GM19395 (cell line): ENCODE measurements around the gene HAPLN1.
"Not testable (repeated sequence)": the region's sequence is repeated elsewhere in the genome, so short reads cannot be mapped to it uniquely, and the experiment has no call there.

Experiments
- ATAC-seq: cut with Tn5 transposase; IDR thresholded peaks from one replicate; pipeline ENCODE4 v1.9.1; 2021; ENCODE audit warnings: mild to moderate bottlenecking, moderate library complexity; ENCODE audit not compliant: unreplicated experiment

HAPLN1 gene

DNA sequence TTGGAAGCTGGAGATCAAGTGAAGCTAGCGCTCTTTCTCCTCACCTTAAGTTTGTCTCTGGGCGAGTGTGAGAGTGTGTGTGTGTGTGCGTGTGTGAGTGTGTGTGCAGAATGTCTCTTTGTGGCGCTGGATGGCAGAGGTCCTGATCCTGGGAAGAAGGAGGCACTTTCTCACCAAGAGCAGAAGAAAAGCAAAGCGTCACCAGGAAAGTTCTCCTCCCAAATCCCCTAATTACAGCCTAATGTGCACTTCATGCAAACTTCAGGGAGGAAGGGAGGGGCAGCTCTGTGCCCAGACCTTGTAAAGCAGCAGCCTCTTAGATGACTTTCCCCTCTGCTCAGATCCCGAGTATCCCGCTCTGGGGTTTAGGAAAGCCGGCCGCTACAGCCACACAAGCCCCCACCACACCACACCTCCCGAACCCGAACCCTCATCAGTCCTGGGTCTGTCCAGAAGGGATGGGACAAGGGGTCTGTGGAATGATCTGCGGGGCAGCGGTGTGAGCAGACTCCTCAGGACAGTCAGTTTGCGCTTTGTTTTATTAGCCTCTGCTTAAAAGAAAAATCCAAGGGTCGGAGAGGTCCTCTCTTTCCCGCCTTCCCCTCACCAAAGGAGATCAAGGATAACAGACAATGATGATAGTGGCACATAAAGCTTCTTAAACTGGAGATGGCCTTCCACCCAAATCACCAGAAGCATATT, at the start of gene HAPLN1:
HAPLN1 (minus strand) TSS at position 20 of the 702 bp plus-strand sequence. CDS start 47,332 bp downstream, outside the sequence.
- ATAC-seq = no peak

DNA sequence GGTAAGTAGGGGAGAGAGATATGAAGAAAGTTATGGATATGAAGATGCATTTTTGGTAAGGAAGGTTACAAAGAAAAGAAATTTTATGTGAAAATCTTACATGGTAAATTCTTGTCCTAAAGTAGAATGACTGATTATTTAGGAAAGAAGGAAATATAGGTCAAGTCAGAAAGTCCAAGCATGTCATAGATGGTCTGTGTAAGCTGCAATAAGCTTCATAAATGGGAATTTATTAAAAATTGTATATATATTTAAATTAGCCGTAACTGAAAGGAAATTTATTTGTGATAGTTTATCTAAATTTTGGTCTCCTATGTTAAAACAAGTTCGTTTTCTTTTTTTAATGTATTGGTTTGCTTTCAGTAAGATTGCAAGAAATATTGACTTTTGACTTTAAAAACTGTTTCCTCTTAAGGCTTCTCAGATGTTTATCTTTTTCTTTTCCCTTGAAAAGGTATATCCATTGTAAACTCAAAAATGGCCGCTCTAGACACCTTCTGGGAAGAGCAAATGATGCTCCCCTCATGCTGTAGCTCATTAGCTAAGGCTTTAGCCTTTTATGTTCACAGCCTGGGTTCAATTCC, 46.8 kb upstream of the HAPLN1 start:
- ATAC-seq = no peak

DNA sequence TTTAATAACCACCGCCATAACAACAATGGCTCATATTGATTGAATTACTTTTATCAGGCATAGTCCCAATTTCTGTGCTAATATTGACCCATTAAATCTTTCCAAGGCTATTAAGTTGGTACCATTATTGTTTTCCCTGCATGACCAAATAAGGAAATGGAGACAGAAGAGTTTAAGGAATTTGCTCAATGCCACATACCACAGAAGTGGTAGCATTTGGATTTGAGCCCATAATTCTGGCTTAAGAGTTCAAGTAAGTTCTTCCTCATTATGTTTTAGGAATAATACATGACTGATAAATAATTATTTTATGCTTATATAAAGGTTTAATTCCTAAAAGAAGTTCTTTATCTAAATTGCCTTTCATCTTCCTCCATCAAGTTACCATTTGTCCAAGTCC, 43.4 kb upstream of the HAPLN1 start:
- ATAC-seq = no peak

DNA sequence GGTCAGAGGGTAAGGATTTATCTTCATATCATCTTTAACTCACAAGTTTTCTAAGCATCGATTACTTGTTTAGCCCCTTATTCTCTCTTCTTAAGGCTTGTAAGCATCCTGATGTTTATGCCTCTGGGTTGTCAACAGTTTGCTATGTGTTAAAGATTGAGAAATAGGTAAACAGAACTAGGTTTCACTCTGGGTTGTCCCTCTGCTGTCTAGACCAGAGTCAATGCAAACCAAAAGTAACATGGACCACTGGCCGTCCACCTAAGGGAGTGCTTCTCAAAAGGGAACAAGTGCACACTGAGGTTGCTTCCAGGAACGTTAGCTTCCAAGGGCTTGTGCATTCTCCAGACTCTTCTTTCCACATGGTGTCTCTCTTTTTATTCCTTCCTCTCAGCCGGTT, 39.9 kb upstream of the HAPLN1 start:
- no peak for ATAC-seq

DNA sequence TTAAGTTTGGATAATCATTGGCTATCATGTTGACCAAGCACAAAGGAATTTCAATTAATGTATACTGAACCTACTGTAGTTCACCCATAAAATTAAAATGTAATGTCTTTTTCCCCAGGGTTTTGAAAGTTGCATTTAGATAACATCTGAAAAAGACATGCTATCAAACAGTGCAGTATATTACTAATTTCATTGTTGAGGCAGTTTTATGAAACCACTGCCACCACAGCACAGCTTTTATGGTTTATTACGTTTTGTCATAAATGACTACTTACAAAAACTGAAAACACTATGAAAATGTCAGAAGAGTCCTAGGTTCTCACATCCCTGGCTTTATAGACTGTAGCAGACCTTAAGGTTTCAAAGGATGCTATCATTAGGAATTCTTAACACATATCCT, 32.0 kb upstream of the HAPLN1 start:
- ATAC-seq = no peak

DNA sequence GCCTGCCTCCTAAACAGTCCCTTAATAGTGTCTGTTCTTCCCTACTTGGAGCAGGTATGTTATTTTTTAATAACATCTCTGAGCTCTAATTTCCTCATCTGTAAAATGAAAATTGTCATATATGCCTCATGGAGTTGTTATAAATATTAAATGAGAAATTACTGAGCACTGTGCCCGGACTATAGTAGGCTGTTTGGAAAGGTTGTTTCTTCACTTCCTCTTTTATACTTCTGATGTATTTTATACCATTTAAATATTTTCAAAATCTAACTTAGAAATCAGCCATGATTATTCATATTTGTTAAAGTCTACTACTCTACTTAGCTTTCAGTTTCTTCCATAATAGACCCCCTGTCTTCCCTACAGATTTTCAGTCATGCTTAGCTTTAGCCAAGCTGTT, 30.5 kb upstream of the HAPLN1 start:
- no peak for ATAC-seq

DNA sequence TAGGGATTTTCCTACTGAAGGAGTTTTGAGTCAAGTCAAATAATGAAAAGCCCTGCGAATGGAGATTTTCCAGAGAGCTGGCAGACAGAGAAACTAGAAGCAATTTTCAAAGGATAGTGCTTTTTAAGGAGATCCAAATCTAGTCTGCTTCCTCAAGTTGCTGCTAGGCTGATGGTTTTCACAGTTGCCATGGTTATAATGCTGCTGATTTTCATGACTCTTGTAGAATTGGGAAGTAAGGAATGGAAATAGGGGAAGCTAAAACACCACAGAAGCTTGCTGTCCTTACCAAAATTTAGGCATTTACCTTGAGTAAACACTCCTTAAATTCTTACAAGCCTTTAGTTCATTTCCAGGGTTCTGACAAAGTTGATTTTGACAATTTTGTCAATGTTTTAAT, 30.1 kb upstream of the HAPLN1 start:
- ATAC-seq = no peak

DNA sequence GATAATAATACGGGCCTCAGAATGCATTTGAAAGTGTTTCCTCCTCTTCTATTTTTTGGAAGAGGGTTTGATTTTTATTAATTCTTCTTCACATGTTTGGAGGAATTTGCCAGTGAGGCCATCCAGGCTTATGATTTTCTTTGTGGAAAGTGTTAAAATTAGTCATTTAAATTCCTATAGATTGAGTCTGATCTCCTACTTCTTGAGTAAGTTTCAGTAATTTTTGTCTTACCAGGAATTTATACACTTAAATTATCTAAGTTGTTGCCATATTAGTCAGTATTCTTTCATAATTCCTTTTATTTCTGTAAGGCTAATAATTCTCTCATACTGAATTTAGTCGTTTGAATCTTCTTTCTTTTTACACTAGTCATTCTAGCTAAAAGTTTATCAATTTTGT, 25.2 kb upstream of the HAPLN1 start:
- ATAC-seq = no peak

DNA sequence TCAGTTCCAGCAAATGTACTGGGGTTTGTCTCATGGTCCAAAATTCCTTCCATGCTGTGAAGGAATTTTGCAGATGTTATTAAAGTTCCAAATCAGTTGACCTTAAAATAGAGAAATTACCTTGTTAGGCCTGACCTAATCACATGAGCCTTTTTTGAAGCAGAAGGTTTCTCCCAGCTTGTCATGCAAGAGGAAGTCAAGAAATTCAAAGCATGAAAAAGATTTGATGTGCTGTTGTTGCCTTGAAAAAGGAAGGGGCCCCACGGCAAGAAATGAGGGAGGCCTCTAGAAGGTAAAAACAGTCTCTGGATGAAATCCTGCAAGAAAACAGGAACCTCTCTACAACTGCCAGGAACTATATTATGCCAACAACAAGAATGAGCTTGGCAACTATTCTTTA, 24.2 kb upstream of the HAPLN1 start:
- ATAC-seq = no peak

DNA sequence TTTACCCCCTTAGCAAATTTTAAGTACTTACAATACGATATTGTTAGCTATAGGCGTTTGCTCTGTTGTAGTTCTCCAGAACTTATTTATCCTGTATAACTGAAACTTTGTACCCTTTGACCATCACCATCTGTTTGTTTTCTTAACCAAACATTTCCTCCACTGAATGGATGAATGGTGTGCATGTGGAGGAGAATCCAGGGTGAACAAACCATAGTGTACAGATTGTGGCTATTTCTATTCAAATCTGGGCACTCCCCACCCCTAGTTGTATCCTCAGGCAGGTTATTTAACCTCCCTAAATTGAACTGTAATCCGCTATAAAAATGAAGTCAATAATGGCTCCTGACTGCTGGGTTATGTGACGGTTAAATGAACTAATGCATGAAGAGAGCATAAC, 21.4 kb upstream of the HAPLN1 start:
- no peak for ATAC-seq

DNA sequence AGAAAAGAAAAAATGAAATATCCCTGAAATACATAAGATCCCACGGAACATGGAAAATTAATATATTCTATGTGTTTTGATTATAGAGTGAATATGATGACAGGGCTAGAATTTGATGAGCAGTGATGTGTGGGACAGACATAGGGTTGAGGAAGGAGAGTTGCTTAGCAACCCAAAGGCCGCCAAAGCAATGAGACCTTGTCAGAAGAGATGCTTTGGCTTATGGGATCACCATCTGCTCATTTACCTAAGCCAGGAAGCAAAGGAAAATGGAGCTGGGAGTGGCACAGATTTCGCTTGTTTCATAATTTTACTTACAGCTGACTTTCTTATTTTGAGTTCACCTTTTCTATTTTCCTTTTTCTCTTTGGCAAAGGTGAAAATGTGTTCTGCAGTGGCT, 20.9 kb upstream of the HAPLN1 start:
- ATAC-seq = no peak

DNA sequence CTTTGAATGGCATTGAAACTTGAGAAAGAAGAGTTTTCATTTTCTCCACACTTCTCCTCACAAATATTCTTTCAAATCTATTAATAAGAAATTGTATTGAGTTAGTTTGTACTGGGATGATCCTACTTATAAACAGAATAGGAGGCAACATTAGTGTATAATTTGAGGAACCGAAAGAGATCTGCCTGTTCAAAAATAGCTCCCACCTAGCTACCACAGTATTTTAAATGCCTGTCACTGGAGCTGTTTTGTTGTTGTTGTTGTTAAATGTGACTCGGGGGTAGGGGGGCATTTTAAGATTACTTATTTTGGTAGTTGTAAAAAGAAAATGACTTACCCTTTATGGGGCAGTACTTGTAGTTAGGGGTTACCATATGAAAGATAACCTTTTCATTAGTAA, 20.1 kb upstream of the HAPLN1 start:
- peak; percentile 87 for ATAC-seq

DNA sequence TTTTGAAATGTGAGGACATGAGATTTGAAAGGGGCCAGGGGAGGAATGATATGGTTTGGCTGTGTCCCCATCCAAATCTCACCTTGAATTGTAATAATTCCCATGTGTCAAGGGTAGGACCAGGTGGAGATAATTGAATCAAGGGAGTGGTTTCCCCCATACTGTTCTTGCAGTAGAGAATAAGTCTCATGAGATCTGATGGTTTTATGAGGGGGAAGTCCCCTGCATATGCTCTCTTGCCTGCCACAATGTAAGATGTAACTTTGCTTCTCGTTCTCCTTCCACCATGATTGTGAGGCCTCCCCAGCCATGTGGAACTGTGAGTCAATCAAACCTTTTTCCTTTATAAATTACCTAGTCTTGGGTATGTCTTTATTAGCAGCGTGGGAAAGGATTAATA, 15.5 kb upstream of the HAPLN1 start:
- ATAC-seq = not testable (repeated sequence)

DNA sequence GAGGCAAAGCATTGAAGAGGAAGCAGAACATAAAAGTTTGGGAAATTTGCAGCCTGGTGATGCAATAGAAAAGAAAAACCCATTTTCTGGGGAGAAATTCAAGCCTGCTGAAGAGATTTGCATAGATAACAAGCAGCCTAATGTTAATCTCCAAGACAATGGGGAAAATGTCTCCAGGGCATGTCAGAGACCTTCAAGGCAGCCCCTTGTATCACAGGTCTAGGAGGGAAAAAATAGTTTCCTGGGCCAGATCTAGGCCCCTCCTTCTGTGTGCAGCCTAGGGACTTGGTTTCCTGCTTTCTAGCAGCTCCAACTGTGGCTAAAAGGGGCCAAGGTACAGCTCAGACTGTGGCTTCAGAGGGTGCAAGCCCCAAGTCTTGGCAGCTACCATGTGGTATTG, 14.4 kb upstream of the HAPLN1 start:
- not testable (repeated sequence) for ATAC-seq

DNA sequence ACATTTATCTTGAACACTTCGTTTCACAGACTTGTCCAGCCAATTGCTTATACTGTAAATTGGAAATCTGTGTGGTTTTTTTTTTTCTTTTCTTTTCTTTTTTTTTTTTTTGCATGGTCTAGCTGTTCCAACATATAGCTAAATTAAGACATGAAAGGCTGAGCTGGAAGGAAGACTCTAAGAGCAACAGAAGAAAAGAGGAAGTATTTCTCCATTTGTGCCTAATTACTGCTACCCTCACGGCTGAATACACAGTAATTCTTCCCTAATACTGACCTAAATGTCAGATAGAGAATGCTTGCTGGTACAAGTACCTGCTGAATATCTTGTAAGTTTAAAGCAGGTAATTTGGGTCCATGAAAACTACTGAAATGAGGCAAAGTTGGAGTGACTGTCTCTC, 11.0 kb upstream of the HAPLN1 start:
- peak; percentile 80 for ATAC-seq

DNA sequence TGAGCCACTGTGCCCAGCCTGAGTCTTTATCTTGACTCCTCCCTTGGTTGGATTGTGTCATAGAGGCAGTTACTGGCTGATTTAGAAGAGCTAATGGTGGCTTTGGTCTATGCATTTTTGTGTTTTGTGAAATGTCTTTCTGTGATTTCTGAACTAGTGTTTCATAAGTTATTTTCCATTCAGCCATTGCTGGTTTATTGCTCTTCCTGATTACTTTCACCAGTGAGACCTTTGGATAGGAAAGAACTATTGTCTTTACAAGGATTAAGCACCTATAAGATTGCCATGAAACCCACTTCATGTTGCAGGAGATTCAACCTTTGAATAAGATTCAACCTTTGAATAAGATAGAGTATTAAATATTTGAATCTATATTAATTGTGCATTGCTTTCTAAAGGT, 8.7 kb upstream of the HAPLN1 start:
- ATAC-seq = no peak

DNA sequence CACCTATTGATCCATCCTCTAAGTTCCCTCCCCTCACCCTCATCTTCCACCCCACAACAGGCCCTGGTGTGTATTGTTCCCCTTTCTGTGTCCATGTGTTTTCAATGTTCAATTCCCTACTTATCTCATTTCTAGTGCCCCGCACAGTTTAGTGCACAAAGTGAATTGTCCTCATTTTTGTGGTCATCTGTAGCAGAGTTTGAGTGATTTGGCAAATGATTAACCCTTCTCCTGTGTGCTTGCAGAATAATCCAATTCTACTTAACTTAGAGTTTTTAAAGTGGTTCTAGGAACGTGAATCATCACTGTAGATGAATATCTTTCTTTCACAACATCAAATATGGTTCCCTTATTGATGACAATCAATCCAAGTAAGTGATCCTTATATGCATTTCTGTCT, 6.3 kb upstream of the HAPLN1 start:
- ATAC-seq = no peak

DNA sequence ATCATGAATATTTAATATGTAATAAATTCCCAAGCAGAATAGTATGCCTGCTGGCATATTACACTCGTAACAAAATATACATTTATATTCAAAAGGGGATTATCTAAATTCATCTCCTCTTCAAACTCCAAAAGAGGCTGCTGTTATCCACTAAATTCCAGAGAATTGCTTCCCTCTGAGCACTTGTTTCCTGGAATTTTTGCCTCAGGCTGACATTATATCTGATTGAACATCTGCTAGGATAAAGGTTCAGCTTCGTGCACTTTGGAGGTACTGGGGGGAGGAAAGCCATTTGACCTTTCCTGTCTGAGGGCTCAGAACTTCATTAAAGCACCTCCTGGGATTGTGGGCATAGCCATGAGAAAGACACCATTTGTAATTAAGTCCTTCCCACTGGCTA, 4.3 kb upstream of the HAPLN1 start:
- ATAC-seq = no peak

DNA sequence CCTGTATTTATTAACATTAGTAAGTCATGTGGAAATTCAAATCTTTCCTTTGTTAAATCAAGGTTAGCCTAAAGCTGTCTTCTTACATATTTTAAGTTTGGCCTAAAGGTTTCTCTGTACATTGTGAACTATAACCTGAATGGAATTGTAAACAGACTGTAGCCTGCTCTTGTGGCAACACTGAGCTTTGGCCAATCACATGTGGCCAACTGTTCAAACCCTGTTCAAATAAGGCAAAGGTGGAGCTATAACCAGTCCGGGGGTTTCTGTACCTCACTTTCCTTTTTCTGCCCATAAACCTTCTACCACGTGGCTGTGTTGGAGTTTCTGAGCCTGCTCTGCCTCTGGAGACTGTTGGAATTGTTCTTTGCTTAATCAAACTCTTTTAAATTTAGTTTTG, 3.3 kb upstream of the HAPLN1 start:
- no peak for ATAC-seq

DNA sequence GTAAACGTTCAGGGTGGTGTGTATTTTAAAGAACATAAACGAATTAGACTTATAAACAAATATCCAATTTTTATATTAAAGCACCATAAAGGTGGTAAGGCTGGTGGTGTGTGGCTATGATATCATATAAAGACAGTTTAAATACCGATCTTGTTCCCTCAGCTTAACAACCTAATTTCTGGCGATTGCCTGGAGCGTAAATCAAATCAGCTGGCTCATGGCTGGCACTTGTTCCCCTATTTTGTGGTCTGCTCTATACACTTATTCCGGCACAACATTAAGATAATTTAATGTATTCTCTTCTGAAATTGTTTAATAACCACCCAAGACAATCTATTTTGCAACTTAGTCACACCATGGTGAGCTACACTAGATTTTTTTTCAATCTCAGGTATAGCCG, 2.4 kb upstream of the HAPLN1 start:
- ATAC-seq = no peak

DNA sequence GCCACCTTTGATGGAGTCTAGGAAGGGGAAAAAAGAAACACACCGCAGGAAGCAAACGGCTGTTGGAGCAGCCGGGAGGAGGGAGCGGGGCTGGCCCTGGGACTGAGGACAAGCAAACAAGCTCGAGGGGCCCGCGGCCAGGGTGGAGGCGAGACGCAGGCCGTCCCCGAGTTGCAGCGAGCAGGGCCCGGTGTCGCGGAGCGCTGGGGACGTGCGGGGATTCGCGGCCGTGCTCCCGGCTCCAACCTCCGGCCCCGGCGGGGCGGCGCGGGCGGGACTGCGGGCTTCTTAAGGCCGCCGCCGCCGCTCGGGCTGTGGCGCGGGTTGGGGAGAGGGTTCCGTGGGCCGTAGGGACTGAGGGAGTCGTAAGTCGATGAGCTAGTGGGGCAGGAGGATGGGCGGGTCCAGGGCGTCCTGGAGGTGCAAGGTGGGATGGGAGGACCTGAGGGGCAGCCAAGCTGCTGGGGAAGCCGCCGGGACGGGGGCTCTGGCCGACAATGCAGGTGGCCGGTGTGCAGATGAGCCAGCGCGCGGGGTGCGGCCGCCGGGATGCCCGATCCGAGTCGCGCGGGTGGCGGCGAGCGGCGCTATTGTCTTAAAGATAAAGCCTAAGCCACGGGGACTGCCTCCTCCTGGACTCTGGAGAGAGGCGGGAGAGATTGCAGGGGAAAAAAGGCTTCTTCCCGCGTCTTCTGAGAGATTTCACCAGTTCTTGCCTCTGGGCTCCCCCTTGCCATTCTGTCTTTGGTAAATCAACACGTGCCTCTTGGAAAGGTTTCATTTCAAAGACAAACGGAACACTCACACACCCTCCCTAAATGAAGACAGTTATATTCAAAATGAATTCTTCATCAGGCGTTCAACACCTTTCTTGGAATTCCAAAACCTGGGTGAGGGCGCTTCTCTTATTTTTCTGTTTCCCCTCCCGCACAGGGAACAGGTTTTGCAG, 1.6 kb upstream of the HAPLN1 start:
- peak; percentile 75 for ATAC-seq

DNA sequence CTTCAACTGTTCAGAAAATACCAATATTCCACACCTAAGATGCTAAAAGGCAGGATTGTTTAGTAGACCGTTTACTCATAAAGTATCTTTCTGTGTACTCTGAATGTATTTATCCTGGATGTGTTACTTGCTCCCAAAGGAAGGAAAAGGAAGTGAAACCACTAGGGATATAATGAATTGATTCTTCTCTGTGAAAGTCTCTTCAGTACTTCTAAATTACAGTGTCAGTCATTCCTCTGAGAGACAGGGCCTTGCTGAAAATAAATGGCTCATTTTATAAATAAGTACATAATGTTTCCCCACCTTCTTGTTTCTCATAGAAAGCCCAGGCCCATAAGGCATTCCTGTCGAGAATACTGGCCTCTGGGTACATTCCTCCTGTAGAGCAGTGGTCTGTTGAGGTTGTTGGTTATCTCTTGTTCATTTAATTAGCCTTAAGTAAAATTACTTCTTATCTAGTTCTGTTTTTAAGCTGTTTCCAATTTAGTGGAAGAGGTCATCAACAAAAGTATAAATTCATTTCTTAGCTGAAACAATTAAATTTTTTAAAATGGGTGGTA, 1.6 kb downstream of the HAPLN1 start:
- ATAC-seq = no peak
